ENCODE results near the gene RAB10.

DNA sequence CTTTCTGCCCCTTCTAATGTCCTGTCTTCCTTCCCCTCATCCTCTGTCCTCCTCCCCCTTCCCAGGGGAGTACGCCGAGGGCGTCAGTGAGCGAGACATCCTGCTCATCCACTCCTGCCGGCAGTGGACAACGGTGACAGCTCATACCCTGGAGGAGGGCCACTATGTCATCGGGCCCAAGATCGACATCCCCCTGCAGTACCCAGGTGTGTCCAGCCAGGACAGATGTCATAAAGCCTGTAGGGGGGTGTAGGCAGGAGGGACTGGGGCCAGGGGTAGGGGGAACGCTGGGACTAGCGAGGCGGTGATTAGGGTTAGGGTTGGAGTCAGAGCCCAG, 142.4 kb downstream of the RAB10 start:
- no peak for TF ChIP-seq EZH2 (IDR thresholded peaks at IDR 0.05; ENCODE audit: borderline replicate concordance)
- TF ChIP-seq, protein P1, sequence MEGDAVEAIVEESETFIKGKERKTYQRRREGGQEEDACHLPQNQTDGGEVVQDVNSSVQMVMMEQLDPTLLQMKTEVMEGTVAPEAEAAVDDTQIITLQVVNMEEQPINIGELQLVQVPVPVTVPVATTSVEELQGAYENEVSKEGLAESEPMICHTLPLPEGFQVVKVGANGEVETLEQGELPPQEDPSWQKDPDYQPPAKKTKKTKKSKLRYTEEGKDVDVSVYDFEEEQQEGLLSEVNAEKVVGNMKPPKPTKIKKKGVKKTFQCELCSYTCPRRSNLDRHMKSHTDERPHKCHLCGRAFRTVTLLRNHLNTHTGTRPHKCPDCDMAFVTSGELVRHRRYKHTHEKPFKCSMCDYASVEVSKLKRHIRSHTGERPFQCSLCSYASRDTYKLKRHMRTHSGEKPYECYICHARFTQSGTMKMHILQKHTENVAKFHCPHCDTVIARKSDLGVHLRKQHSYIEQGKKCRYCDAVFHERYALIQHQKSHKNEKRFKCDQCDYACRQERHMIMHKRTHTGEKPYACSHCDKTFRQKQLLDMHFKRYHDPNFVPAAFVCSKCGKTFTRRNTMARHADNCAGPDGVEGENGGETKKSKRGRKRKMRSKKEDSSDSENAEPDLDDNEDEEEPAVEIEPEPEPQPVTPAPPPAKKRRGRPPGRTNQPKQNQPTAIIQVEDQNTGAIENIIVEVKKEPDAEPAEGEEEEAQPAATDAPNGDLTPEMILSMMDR (IDR thresholded peaks at IDR 0.05; ENCODE audit: poor library complexity) = no peak

All from hepatocyte (in vitro differentiated cells).